ENCODE measurements around the gene C19orf67. TPM values are rescaled to one million over a fixed set of nuclear protein-coding genes. Genes with fewer than 3 reads are reported as not detected.

Gene C19orf67
- total RNA-seq, 1 experiment from 2014 or later = not detected

DNA sequence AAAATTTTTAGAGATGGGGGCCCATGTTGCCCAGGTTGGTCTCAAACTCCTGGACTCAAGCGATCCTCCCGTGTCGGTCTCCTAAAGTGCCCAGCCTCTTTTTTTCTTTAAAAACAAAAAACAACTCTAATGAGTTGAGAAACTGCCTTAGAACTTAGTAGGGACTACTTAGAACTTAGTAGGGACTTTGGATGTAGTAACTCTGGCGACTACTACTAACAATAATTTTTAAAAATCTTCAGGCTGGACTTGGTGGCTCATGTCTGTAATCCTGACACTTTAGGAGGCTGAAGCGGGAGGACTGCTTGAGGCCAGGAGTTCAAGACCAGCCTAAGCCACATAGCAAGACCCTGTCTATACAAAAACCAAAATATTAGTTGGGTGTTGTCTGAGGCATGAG lies 515 bp upstream of the C19orf67 start:
- ATAC-seq (no peak), DNase-seq (ENCODE audit: low read depth, low spot score) (no peak)
- Histone ChIP-seq H3K9ac (ENCODE audit: low read length) (no peak overlapping the region), H2AFZ (ENCODE audit: low read depth, low read length, poor library complexity, severe bottlenecking) (no peak overlapping the region), H4K20me1 (ENCODE audit: insufficient read depth) (no peaks in the 10 kb centered on the region), H3K27ac (ENCODE audit: low read depth, low read length) (no peak overlapping the region), H3K9me3 (ENCODE audit: control insufficient read depth in 1 of 2, insufficient read depth in 1 of 2, low read depth in 1 of 2, low read length in 2 of 2) (no peaks in the 10 kb centered on the region), H3K9me2 (ENCODE audit: insufficient read depth) (no peaks in the 10 kb centered on the region), H3K79me2 (ENCODE audit: insufficient read depth, low read length) (no peaks in the 10 kb centered on the region), H3K36me3 (ENCODE audit: control insufficient read depth in 1 of 2, insufficient read depth in 2 of 2, low read length in 2 of 2) (peaks cover 0 to 3% of the 10 kb centered on the region in 2 experiments; a peak in 1 of 4 replicates), H3K4me3 (replicated peaks in 1 of 2; ENCODE audit: low read depth in 1 of 2, low read length in 2 of 2) (no peak overlapping the region), H3K27me3 (ENCODE audit: insufficient read depth, low read length) (no peaks in the 10 kb centered on the region), H3K4me2 (ENCODE audit: low read length) (no peak overlapping the region), H3K4me1 (ENCODE audit: control insufficient read depth in 1 of 2, insufficient read depth in 2 of 2, low read length in 2 of 2) (peaks cover 4 to 14% of the 10 kb centered on the region in 2 experiments; a peak in 1 of 4 replicates)
- no peak for TF ChIP-seq JUND (IDR thresholded peaks at IDR 0.05)
- TF ChIP-seq, protein P1, sequence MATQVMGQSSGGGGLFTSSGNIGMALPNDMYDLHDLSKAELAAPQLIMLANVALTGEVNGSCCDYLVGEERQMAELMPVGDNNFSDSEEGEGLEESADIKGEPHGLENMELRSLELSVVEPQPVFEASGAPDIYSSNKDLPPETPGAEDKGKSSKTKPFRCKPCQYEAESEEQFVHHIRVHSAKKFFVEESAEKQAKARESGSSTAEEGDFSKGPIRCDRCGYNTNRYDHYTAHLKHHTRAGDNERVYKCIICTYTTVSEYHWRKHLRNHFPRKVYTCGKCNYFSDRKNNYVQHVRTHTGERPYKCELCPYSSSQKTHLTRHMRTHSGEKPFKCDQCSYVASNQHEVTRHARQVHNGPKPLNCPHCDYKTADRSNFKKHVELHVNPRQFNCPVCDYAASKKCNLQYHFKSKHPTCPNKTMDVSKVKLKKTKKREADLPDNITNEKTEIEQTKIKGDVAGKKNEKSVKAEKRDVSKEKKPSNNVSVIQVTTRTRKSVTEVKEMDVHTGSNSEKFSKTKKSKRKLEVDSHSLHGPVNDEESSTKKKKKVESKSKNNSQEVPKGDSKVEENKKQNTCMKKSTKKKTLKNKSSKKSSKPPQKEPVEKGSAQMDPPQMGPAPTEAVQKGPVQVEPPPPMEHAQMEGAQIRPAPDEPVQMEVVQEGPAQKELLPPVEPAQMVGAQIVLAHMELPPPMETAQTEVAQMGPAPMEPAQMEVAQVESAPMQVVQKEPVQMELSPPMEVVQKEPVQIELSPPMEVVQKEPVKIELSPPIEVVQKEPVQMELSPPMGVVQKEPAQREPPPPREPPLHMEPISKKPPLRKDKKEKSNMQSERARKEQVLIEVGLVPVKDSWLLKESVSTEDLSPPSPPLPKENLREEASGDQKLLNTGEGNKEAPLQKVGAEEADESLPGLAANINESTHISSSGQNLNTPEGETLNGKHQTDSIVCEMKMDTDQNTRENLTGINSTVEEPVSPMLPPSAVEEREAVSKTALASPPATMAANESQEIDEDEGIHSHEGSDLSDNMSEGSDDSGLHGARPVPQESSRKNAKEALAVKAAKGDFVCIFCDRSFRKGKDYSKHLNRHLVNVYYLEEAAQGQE (IDR thresholded peaks at IDR 0.05; ENCODE audit: low read depth) = no peak
- no peak for TF ChIP-seq SP1 (IDR thresholded peaks at IDR 0.05; ENCODE audit: low read depth)
- TF ChIP-seq SRF (IDR thresholded peaks at IDR 0.05; ENCODE audit: low read depth) = no peak
- TF ChIP-seq, protein P2, sequence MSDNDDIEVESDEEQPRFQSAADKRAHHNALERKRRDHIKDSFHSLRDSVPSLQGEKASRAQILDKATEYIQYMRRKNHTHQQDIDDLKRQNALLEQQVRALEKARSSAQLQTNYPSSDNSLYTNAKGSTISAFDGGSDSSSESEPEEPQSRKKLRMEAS (IDR thresholded peaks at IDR 0.05) = no peak
- TF ChIP-seq YY1 (IDR thresholded peaks at IDR 0.05; ENCODE audit: extremely low read depth, insufficient replicate concordance, low read depth, low read length) = no peak
- TF ChIP-seq EZH2phosphoT487 (IDR thresholded peaks at IDR 0.05; ENCODE audit: borderline replicate concordance) = no peak
- no peak for TF ChIP-seq CEBPB (IDR thresholded peaks at IDR 0.05; ENCODE audit: low read depth)
- no peak for TF ChIP-seq RAD21 (IDR thresholded peaks at IDR 0.05; ENCODE audit: low read depth)
- no peak for TF ChIP-seq POLR2A (IDR thresholded peaks at IDR 0.05; ENCODE audit: borderline replicate concordance, extremely low read depth, insufficient read depth, insufficient read length)
- TF ChIP-seq ZFX (IDR thresholded peaks at IDR 0.05) = no peak
- TF ChIP-seq, protein P3, sequence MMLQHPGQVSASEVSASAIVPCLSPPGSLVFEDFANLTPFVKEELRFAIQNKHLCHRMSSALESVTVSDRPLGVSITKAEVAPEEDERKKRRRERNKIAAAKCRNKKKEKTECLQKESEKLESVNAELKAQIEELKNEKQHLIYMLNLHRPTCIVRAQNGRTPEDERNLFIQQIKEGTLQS (IDR thresholded peaks at IDR 0.05) = no peak
- TF ChIP-seq TCF7L2 (IDR thresholded peaks at IDR 0.05; ENCODE audit: borderline replicate concordance, extremely low read depth, insufficient read depth, insufficient read length) = no peak
- TF ChIP-seq POLR2AphosphoS5 (IDR thresholded peaks at IDR 0.05; ENCODE audit: low read depth, low read length) = no peak
- TF ChIP-seq, protein P4, sequence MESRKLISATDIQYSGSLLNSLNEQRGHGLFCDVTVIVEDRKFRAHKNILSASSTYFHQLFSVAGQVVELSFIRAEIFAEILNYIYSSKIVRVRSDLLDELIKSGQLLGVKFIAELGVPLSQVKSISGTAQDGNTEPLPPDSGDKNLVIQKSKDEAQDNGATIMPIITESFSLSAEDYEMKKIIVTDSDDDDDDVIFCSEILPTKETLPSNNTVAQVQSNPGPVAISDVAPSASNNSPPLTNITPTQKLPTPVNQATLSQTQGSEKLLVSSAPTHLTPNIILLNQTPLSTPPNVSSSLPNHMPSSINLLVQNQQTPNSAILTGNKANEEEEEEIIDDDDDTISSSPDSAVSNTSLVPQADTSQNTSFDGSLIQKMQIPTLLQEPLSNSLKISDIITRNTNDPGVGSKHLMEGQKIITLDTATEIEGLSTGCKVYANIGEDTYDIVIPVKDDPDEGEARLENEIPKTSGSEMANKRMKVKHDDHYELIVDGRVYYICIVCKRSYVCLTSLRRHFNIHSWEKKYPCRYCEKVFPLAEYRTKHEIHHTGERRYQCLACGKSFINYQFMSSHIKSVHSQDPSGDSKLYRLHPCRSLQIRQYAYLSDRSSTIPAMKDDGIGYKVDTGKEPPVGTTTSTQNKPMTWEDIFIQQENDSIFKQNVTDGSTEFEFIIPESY (IDR thresholded peaks at IDR 0.05; ENCODE audit: extremely low read depth, insufficient replicate concordance, low read length) = no peak
- no peak for TF ChIP-seq CBX3 (IDR thresholded peaks at IDR 0.05; ENCODE audit: low read depth)
- TF ChIP-seq ELF1 (IDR thresholded peaks at IDR 0.05; ENCODE audit: borderline replicate concordance, low read depth) = no peak
- CTCF ChIA-PET = no interaction called here
- POLR2A ChIA-PET = no interaction called here
- BruUV-seq (replicated peaks) = no TSS peak
- intact Hi-C loops (cut with micrococcal nuclease) = no loop called here
- RAD21 ChIA-PET (ENCODE audit: low non-redundant PET in 1 of 2, low total read pairs in 2 of 2, uncharacterized antibody in 2 of 2, unreplicated experiment in 2 of 2) = no interaction called here
